K562 (cell line): ENCODE measurements around the gene TMEM141. TPM values are rescaled to one million over a fixed set of nuclear protein-coding genes. Genes with fewer than 3 reads are reported as not detected.

Experiments used
- CUX1 ChIP-seq: fragments of 200-800 bp; sonication (Bioruptor generic); IDR thresholded peaks from 2 replicates; pipeline ENCODE4 v1.6.1; 2016; ENCODE audit warnings: missing genetic modification characterization, missing compliant biosample characterization
- EZH2 ChIP-seq: IDR thresholded peaks from 2 replicates; pipeline ENCODE4 v1.6.1; 2012; ENCODE audit warnings: low read depth, mild to moderate bottlenecking, inconsistent platforms, low read length, borderline replicate concordance
- KDM5B ChIP-seq: fragments of 200-600 bp; sonication (generic); IDR thresholded peaks from 2 replicates; pipeline ENCODE4 v1.6.1; 2012; ENCODE audit warnings: low read depth, mild to moderate bottlenecking, moderate library complexity, low read length, control low read depth, inconsistent platforms; ENCODE audit not compliant: insufficient replicate concordance
- MBD2 ChIP-seq: sonication (generic); IDR thresholded peaks from 2 replicates; pipeline ENCODE4 v1.6.1; 2016; ENCODE audit warnings: low read depth, borderline replicate concordance
- MECOM ChIP-seq: fragments of 250-450 bp; sonication (Bioruptor Pico); IDR thresholded peaks from 2 replicates; pipeline ENCODE4 v1.8.0; 2022; ENCODE audit warnings: inconsistent platforms
- PYGO2 ChIP-seq: fragments of 450-650 bp; IDR thresholded peaks from 2 replicates; pipeline ENCODE4 v1.6.1; 2016; ENCODE audit warnings: mild to moderate bottlenecking, missing genetic modification characterization, moderate library complexity, missing compliant biosample characterization
- SMC3 ChIP-seq: conservative IDR thresholded peaks from 2 replicates; pipeline ENCODE4 v1.6.1; 2011; ENCODE audit warnings: low read depth, low read length, improper control_type of control experiment; ENCODE audit not compliant: insufficient read depth
- ZNF124 ChIP-seq: sonication (generic); formaldehyde crosslinking; IDR thresholded peaks from 2 replicates; pipeline ENCODE4 v1.8.1; 2022; ENCODE audit warnings: missing genetic modification reagents
- ZNF224 ChIP-seq: sonication (generic); formaldehyde crosslinking; IDR thresholded peaks from 2 replicates; pipeline ENCODE4 v1.8.0; 2022; ENCODE audit warnings: mild to moderate bottlenecking, missing genetic modification reagents
- ZNF311 ChIP-seq: fragments of 250-450 bp; sonication (Bioruptor Pico); IDR thresholded peaks from 2 replicates; pipeline ENCODE4 v1.4.0; 2020; ENCODE audit warnings: mild to moderate bottlenecking, moderate library complexity
- ZNF764 ChIP-seq: fragments of 250-450 bp; sonication (Bioruptor Pico); IDR thresholded peaks from 2 replicates; pipeline ENCODE4 v1.4.0; 2020; ENCODE audit warnings: low read depth, mild to moderate bottlenecking, moderate library complexity
- ZNF780A ChIP-seq: fragments of 250-450 bp; sonication (Bioruptor Pico); IDR thresholded peaks from 2 replicates; pipeline ENCODE4 v1.5.0; 2021; ENCODE audit warnings: mild to moderate bottlenecking
- polyA plus RNA-seq, 8 experiments: library from polyadenylated mRNA; depleted of rRNA in 4 of 8; stranded (reverse) in 5 of 8; unstranded in 3 of 8; fragments of >200 nt; fragmentation: Nextera tagmentation in 2 of 8; fragmentation: Illumina TruSeq in 1 of 8; extraction: Ambion mirVana in 2 of 8; extraction: Trizol in 1 of 8; gene quantifications; 2 replicates each; pipeline versions ENCODE4 v1.2.1 to v1.2.3, GENCODE V29; 2011 to 2014; ENCODE audit warnings: inconsistent platforms in 1 of 8, missing spikeins in 1 of 8
- total RNA-seq, 7 experiments: library from RNA; depleted of rRNA in 6 of 7; stranded (reverse); fragments of >200 nt in 6 of 7; fragmentation: Illumina TruSeq in 2 of 7; extraction: Trizol in 2 of 7; gene quantifications; 2 replicates each; pipeline versions ENCODE4 v1.2.1 to v1.2.3, GENCODE V29; 2011 to 2021; ENCODE audit warnings: low replicate concordance in 1 of 7
- TF ChIP-seq, protein P1 (sequence below): fragments of 250-450 bp; sonication (Bioruptor Pico); IDR thresholded peaks from 2 replicates; pipeline ENCODE4 v1.5.0; 2020; ENCODE audit warnings: mild to moderate bottlenecking, borderline replicate concordance
- TF ChIP-seq, protein P2 (sequence below): fragments of 250-450 bp; sonication (Bioruptor Pico); IDR thresholded peaks from 2 replicates; pipeline ENCODE4 v1.8.0; 2022; ENCODE audit warnings: moderate library complexity, mild to moderate bottlenecking, inconsistent platforms
- TF ChIP-seq, protein P3 (sequence below), 3 experiments: IDR thresholded peaks in 2 of 3; conservative IDR thresholded peaks in 1 of 3; 2 replicates each; pipeline ENCODE4 v1.5.1; 2011 to 2012; ENCODE audit warnings: low read length in 3 of 3, mild to moderate bottlenecking in 3 of 3, control low read depth in 2 of 3, improper control_type of control experiment in 1 of 3, inconsistent platforms in 1 of 3, low read depth in 1 of 3, mixed read lengths in 1 of 3, moderate library complexity in 1 of 3; ENCODE audit not compliant: insufficient read depth in 2 of 3

Gene TMEM141
- total and polyA plus RNA-seq, 9 of the 15 experiments (the other 6 are each of a cell fraction or from before 2014, with no cell fraction given) = 21.5 to 123 (median 74.8) TPM

DNA sequence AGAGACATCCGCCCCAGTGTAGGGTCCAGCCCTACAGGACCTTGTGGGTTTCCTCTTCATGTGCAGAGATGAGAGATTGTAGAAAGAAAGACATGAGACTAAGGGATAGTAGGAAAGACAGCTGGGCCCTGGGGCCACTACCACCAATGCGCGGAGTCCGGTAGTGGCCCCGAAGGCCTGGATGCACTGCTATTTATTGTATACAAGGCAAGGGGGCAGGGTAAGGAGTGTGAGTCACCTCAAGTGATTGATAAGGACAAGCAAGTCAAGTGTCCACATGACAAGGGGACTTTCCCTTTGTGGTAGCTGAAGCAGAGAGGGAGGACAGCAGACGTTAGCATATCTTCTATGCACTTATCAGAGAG lies 6.2 kb upstream of the TMEM141 start (continued):
- TF ChIP-seq CUX1 (no peak), ZNF311 (CRISPR knock-in tag) (no peak), SMC3 (no peak), PYGO2 (tag) (no peak), ZNF224 (CRISPR knock-in tag) (no peak), ZNF764 (no peak), ZNF780A (no peak), MECOM (CRISPR knock-in tag) (peak; percentile 35; the same call in 1 of the 2 replicates), KDM5B (peak; percentile 81), ZNF124 (CRISPR knock-in tag) (no peak), EZH2 (no peak), MBD2 (0 out of 2 replicates have a peak, but pooled peaks have one; percentile 24)
- TF ChIP-seq, protein P1, sequence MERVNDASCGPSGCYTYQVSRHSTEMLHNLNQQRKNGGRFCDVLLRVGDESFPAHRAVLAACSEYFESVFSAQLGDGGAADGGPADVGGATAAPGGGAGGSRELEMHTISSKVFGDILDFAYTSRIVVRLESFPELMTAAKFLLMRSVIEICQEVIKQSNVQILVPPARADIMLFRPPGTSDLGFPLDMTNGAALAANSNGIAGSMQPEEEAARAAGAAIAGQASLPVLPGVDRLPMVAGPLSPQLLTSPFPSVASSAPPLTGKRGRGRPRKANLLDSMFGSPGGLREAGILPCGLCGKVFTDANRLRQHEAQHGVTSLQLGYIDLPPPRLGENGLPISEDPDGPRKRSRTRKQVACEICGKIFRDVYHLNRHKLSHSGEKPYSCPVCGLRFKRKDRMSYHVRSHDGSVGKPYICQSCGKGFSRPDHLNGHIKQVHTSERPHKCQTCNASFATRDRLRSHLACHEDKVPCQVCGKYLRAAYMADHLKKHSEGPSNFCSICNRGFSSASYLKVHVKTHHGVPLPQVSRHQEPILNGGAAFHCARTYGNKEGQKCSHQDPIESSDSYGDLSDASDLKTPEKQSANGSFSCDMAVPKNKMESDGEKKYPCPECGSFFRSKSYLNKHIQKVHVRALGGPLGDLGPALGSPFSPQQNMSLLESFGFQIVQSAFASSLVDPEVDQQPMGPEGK (CRISPR knock-in tag) = no peak
- TF ChIP-seq, protein P2, sequence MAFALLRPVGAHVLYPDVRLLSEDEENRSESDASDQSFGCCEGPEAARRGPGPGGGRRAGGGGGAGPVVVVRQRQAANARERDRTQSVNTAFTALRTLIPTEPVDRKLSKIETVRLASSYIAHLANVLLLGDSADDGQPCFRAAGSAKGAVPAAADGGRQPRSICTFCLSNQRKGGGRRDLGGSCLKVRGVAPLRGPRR (CRISPR knock-in tag) = no peak
- TF ChIP-seq, protein P3, sequence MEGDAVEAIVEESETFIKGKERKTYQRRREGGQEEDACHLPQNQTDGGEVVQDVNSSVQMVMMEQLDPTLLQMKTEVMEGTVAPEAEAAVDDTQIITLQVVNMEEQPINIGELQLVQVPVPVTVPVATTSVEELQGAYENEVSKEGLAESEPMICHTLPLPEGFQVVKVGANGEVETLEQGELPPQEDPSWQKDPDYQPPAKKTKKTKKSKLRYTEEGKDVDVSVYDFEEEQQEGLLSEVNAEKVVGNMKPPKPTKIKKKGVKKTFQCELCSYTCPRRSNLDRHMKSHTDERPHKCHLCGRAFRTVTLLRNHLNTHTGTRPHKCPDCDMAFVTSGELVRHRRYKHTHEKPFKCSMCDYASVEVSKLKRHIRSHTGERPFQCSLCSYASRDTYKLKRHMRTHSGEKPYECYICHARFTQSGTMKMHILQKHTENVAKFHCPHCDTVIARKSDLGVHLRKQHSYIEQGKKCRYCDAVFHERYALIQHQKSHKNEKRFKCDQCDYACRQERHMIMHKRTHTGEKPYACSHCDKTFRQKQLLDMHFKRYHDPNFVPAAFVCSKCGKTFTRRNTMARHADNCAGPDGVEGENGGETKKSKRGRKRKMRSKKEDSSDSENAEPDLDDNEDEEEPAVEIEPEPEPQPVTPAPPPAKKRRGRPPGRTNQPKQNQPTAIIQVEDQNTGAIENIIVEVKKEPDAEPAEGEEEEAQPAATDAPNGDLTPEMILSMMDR (IDR thresholded peaks at IDR 0.05 in 2 of 3, conservative IDR thresholded peaks at IDR 0.05 in 1 of 3; ENCODE audit: insufficient read depth in 2 of 3, low read depth in 1 of 3, low read length in 3 of 3) = no peak
